GM19397 (cell line): Measurements from ENCODE around the gene MTHFR.
A peak's percentile ranks its signal among the peaks of the same experiment; 100 is the strongest.
"Not testable (repeated sequence)": the region's sequence is repeated elsewhere in the genome, so short reads cannot be mapped to it uniquely, and the experiment has no call there.

Experiments
- ATAC-seq: cut with Tn5 transposase; IDR thresholded peaks from one replicate; pipeline ENCODE4 v1.9.1; 2021; ENCODE audit warnings: mild to moderate bottlenecking, moderate library complexity; ENCODE audit not compliant: unreplicated experiment

MTHFR gene

GRCh38 chr1:11833900-11834299 is 28.1 kb upstream of the MTHFR start:
- ATAC-seq: no peak

GRCh38 chr1:11833497-11833896 is 27.7 kb upstream of the MTHFR start:
- no peak for ATAC-seq

- no peak for ATAC-seq
Measured at GRCh38 chr1:11831945-11832725, 26.4 kb upstream of the MTHFR start.

GRCh38 chr1:11828511-11828910 is 22.7 kb upstream of the MTHFR start:
- no peak for ATAC-seq

- no peak for ATAC-seq
Measured at GRCh38 chr1:11826946-11827345, 21.2 kb upstream of the MTHFR start.

- ATAC-seq: no peak
Measured at GRCh38 chr1:11825131-11825530, 19.4 kb upstream of the MTHFR start.

GRCh38 chr1:11823366-11824137 is 17.8 kb upstream of the MTHFR start:
- no peak for ATAC-seq

GRCh38 chr1:11822091-11822490 is 16.3 kb upstream of the MTHFR start:
- no peak for ATAC-seq

GRCh38 chr1:11817192-11817591 is 11.4 kb upstream of the MTHFR start:
- ATAC-seq: no peak

GRCh38 chr1:11813021-11813420 is 7.3 kb upstream of the MTHFR start:
- ATAC-seq: no peak

GRCh38 chr1:11807133-11807532 is 1.4 kb upstream of the MTHFR start:
- no peak for ATAC-seq

GRCh38 chr1:11806307-11806936 is 658 bp upstream of the MTHFR start:
- peak; percentile 43 for ATAC-seq

- ATAC-seq: no peak
Measured at GRCh38 chr1:11804666-11805421, 920 bp downstream of the MTHFR start.

GRCh38 chr1:11803924-11804665 is 1.7 kb downstream of the MTHFR start:
- not testable (repeated sequence) for ATAC-seq

- ATAC-seq: no peak
Measured at GRCh38 chr1:11802973-11803885, 2.5 kb downstream of the MTHFR start.

- no peak for ATAC-seq
Measured at GRCh38 chr1:11802616-11802972, 3.2 kb downstream of the MTHFR start.

GRCh38 chr1:11800756-11801433 is 4.9 kb downstream of the MTHFR start:
- ATAC-seq: no peak

- no peak for ATAC-seq
Measured at GRCh38 chr1:11800391-11800755, 5.4 kb downstream of the MTHFR start.

GRCh38 chr1:11799896-11800295 is 5.9 kb downstream of the MTHFR start:
- no peak for ATAC-seq
